ENCODE measurements around the gene ZNF385C.

DNA sequence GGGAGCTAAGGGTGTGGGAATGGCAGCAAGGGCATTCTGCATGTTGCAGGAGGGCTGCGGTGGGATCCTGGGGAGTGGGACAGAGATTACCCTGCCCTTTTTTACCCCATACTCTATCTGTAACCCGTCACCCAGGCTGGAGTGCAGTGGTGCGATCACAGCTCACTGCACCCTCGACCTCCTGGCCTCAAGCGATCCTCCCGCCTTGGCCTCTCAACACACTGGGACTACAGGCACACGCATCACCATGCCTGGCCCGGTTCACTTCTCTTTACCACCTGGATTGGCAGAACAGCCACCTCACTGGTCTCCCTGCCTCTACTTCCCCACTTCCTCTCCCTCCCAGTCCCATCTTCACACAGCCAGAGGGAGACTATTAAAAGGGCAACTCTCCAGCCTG, 9.5 kb downstream of the ZNF385C start:
- no peak for TF ChIP-seq EZH2 (IDR thresholded peaks at IDR 0.05; ENCODE audit: borderline replicate concordance, low read depth, low read length, severe bottlenecking)
- TF ChIP-seq, protein P1, sequence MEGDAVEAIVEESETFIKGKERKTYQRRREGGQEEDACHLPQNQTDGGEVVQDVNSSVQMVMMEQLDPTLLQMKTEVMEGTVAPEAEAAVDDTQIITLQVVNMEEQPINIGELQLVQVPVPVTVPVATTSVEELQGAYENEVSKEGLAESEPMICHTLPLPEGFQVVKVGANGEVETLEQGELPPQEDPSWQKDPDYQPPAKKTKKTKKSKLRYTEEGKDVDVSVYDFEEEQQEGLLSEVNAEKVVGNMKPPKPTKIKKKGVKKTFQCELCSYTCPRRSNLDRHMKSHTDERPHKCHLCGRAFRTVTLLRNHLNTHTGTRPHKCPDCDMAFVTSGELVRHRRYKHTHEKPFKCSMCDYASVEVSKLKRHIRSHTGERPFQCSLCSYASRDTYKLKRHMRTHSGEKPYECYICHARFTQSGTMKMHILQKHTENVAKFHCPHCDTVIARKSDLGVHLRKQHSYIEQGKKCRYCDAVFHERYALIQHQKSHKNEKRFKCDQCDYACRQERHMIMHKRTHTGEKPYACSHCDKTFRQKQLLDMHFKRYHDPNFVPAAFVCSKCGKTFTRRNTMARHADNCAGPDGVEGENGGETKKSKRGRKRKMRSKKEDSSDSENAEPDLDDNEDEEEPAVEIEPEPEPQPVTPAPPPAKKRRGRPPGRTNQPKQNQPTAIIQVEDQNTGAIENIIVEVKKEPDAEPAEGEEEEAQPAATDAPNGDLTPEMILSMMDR (IDR thresholded peaks at IDR 0.05; ENCODE audit: borderline replicate concordance, extremely low read depth, low read length, poor library complexity, severe bottlenecking) = no peak
